Hepatocyte (in vitro differentiated cells): ENCODE measurements around the gene CLEC12A. TPM values are rescaled to one million over a fixed set of nuclear protein-coding genes. Genes with fewer than 3 reads are reported as not detected.
"Not testable (repeated sequence)": the region's sequence is repeated elsewhere in the genome, so short reads cannot be mapped to it uniquely, and the experiment has no call there.

Source experiments
- DNase-seq: peaks from one replicate; pipeline ENCODE4 v3.0.0-alpha.2; 2016; ENCODE audit warnings: low spot score
- H2AFZ ChIP-seq: fragments of 200-600 bp; sonication (generic); 2 replicates; pipeline ENCODE4 v1.6.0; 2016; ENCODE audit warnings: antibody characterized with exemption, mild to moderate bottlenecking
- H3K27ac ChIP-seq: fragments of 200-600 bp; sonication (generic); 2 replicates; pipeline ENCODE4 v1.5.1; 2016; ENCODE audit warnings: mild to moderate bottlenecking
- H3K27me3 ChIP-seq: fragments of 200-600 bp; sonication (generic); 2 replicates; pipeline ENCODE4 v1.6.1; 2016
- H3K36me3 ChIP-seq: fragments of 200-600 bp; sonication (generic); replicated peaks from 2 replicates; pipeline ENCODE4 v1.5.1; 2016; ENCODE audit warnings: low read depth; ENCODE audit not compliant: insufficient read depth
- H3K4me1 ChIP-seq: fragments of 200-600 bp; sonication (generic); 2 replicates; pipeline ENCODE4 v1.5.1; 2016; ENCODE audit warnings: mild to moderate bottlenecking, moderate library complexity; ENCODE audit not compliant: insufficient read depth
- H3K4me2 ChIP-seq: fragments of 200-600 bp; sonication (generic); 2 replicates; pipeline ENCODE4 v1.6.0; 2016
- H3K4me3 ChIP-seq: fragments of 200-600 bp; sonication (generic); 2 replicates; pipeline ENCODE4 v1.5.1; 2016; ENCODE audit warnings: mild to moderate bottlenecking
- H3K79me2 ChIP-seq: fragments of 200-600 bp; sonication (generic); 2 replicates; pipeline ENCODE4 v1.6.0; 2017; ENCODE audit warnings: mild to moderate bottlenecking
- H3K9me2 ChIP-seq: fragments of 200-600 bp; sonication (generic); replicated peaks from 2 replicates; pipeline ENCODE4 v1.6.0; 2017; ENCODE audit warnings: mild to moderate bottlenecking; ENCODE audit not compliant: insufficient read depth
- H3K9me3 ChIP-seq: fragments of 200-600 bp; sonication (generic); 2 replicates; pipeline ENCODE4 v1.5.1; 2016; ENCODE audit warnings: low read depth, mild to moderate bottlenecking
- H4K20me1 ChIP-seq: fragments of 200-600 bp; sonication (generic); 2 replicates; pipeline ENCODE4 v1.6.0; 2016; ENCODE audit warnings: mild to moderate bottlenecking; ENCODE audit not compliant: insufficient read depth, poor library complexity, severe bottlenecking
- CTCF ChIP-seq: fragments of 200-600 bp; sonication (generic); IDR thresholded peaks from 2 replicates; pipeline ENCODE4 v1.5.1; 2016; ENCODE audit warnings: antibody characterized with exemption, mild to moderate bottlenecking; ENCODE audit not compliant: poor library complexity
- EZH2 ChIP-seq: fragments of 200-600 bp; sonication (generic); IDR thresholded peaks from 2 replicates; pipeline ENCODE4 v1.6.1; 2016; ENCODE audit warnings: antibody characterized with exemption, mild to moderate bottlenecking, borderline replicate concordance
- EZH2phosphoT487 ChIP-seq: fragments of 200-600 bp; sonication (generic); IDR thresholded peaks from one replicate; pipeline ENCODE4 v1.6.1; 2018; ENCODE audit warnings: antibody characterized with exemption, mild to moderate bottlenecking, low read depth, moderate library complexity; ENCODE audit not compliant: unreplicated experiment, severe bottlenecking
- WGBS: methylation state at CpG from one replicate; pipeline ENCODE4 v1.1.6; 2016; ENCODE audit warnings: low lambda C conversion rate; ENCODE audit errors: missing lambda C conversion rate; 5-methylcytosine and 5-hydroxymethylcytosine counted together
- polyA plus RNA-seq: library from polyadenylated mRNA; unstranded; fragments of >200 nt; fragmentation: Nextera tagmentation; extraction: Ambion mirVana; gene quantifications from 2 replicates; pipeline ENCODE4 v1.2.1, GENCODE V29; 2016
- total RNA-seq: library from RNA; depleted of rRNA; stranded (reverse); fragments of >200 nt; gene quantifications from 2 replicates; pipeline ENCODE4 v1.2.3, GENCODE V29; 2014

CLEC12A gene
- total and polyA plus RNA-seq, 2 experiments from 2014 or later: 0.73 to 1.2 TPM

DNA sequence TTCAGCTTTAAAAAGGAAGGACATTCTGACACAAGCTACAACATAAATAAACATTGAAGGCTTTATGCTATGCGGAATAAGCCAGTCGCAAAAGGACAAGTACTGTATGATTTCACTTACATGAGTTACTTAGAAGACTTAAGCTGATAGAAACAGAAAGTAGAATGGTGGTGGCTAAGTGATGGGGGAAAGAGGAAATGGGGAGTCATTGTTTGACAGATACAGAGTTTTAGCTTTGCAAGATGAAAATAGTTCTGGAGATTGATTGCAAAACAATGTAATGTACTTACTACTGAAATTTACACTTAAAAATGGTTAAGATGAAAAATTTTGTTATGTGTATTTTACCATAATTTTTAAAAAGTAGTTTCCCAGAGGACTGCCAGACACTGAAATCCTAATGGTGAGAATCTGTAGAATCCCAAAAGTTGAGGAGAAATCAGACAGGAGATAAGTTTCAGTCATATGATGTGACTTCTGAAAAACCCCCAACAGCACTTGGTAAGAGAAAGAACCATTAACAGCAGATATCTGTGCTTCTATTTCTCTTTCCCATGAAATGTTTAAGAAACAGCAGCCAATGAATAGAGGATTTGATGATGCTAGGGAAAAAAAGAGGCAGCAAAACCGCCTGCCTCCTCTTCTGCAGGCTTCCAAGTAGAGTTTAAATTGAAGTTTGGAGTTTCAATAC lies 22.5 kb upstream of the CLEC12A start:
- no peak overlapping the region for H3K27ac ChIP-seq
- H3K79me2 ChIP-seq: no peaks in the 10 kb centered on the region
- TF ChIP-seq EZH2phosphoT487 (no peak), CTCF (no peak), EZH2 (no peak)
- no peaks in the 10 kb centered on the region for H3K4me1 ChIP-seq
- no peaks in the 10 kb centered on the region for H3K9me2 ChIP-seq
- H3K4me2 ChIP-seq: no peak overlapping the region
- DNase-seq: no peak
- H3K36me3 ChIP-seq: no peaks in the 10 kb centered on the region
- 85% methylated on average over 3 of the region's 3 CpGs for WGBS
- H3K9me3 ChIP-seq: no peaks in the 10 kb centered on the region
- H4K20me1 ChIP-seq: no peaks in the 10 kb centered on the region
- no peak overlapping the region for H2AFZ ChIP-seq
- H3K27me3 ChIP-seq: no peaks in the 10 kb centered on the region
- H3K4me3 ChIP-seq: no peak overlapping the region

GRCh38 chr12:9951026-9951675 lies 20.1 kb upstream of the CLEC12A start:
- Histone ChIP-seq H4K20me1 (no peaks in the 10 kb centered on the region), H2AFZ (no peak overlapping the region)
- no peak for DNase-seq

DNA sequence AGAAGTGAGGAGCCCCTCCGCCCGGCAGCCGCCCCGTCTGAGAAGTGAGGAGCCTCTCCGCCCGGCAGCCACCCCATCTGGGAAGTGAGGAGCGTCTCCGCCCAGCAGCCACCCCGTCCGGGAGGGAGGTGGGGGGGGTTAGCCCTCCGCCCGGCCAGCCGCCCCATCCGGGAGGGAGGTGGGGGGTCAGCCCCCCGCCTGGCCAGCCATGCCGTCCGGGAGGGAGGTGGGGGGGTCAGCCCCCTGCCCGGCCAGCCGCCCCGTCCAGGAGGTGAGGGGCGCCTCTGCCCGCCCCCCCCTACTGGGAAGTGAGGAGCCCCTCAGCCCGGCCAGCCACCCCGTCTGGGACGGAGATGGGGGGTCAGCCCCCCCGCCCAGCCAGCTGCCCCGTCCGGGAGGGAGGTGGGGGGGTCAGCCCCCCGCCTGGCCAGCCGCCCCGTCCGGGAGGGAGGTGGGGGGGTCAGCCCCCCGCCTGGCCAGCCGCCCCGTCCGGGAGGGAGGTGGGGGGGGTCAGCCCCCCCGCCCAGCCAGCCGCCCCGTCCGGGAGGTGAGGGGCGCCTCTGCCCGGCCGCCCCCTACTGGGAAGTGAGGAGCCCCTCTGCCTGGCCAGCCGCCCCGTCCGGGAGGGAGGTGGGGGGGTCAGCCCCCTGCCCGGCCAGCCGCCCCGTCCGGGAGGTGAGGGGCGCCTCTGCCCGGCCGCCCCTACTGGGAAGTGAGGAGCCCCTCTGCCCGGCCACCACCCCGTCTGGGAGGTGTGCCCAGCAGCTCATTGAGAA lies 18.1 kb upstream of the CLEC12A start:
- whole genome bisulfite sequencing: 87% methylated on average over 2 of the region's 55 CpGs
- H3K79me2 ChIP-seq: not testable (repeated sequence)

More at GRCh38 chr12:9951026-9951675, 20.1 kb upstream of the CLEC12A start:
- WGBS: 90% methylated on average over 5 of the region's 5 CpGs
- H3K4me2 ChIP-seq: no peak overlapping the region
- H3K79me2 ChIP-seq: no peaks in the 10 kb centered on the region
- H3K9me3 ChIP-seq: no peaks in the 10 kb centered on the region
- no peak for TF ChIP-seq EZH2
- TF ChIP-seq CTCF: no peak
- TF ChIP-seq EZH2phosphoT487: no peak
- H3K27ac ChIP-seq: no peak overlapping the region
- H3K27me3 ChIP-seq: no peaks in the 10 kb centered on the region
- H3K4me3 ChIP-seq: no peak overlapping the region
- H3K9me2 ChIP-seq: no peaks in the 10 kb centered on the region
- H3K36me3 ChIP-seq: no peaks in the 10 kb centered on the region
- H3K4me1 ChIP-seq: no peaks in the 10 kb centered on the region

GRCh38 chr12:9957834-9958233 lies 13.4 kb upstream of the CLEC12A start:
- no peak overlapping the region for H2AFZ ChIP-seq
- no peaks in the 10 kb centered on the region for H4K20me1 ChIP-seq
- no peaks in the 10 kb centered on the region for H3K36me3 ChIP-seq
- no peaks in the 10 kb centered on the region for H3K79me2 ChIP-seq
- TF ChIP-seq CTCF (no peak), EZH2 (no peak), EZH2phosphoT487 (no peak)
- no peak overlapping the region for H3K27ac ChIP-seq
- H3K9me3 ChIP-seq: no peaks in the 10 kb centered on the region
- H3K4me1 ChIP-seq: no peaks in the 10 kb centered on the region
- no peak overlapping the region for H3K4me2 ChIP-seq
- H3K4me3 ChIP-seq: no peak overlapping the region
- no peaks in the 10 kb centered on the region for H3K9me2 ChIP-seq
- no peaks in the 10 kb centered on the region for H3K27me3 ChIP-seq
- no peak for DNase-seq

More for the DNA sequence above, 18.1 kb upstream of the CLEC12A start:
- H3K27ac ChIP-seq, H3K4me1 ChIP-seq, H3K9me2 ChIP-seq, H3K36me3 ChIP-seq, H3K9me3 ChIP-seq, H3K4me3 ChIP-seq, H3K27me3 ChIP-seq, DNase-seq, H2AFZ ChIP-seq, H4K20me1 ChIP-seq, H3K4me2 ChIP-seq: not testable (repeated sequence)
